Activated CD4-positive, CD25-positive, alpha-beta regulatory T cell treated with anti-CD3 and anti-CD28 coated beads, Interleukin-2, amount 50 U/mL, for 24 hours (primary cell): ENCODE results near the gene KANTR.
A peak's percentile ranks its signal among the peaks of the same experiment; 100 is the strongest.

Experiments
- ATAC-seq, 2 donors: fragments of 150-1000 bp; cut with Tn5 transposase; one replicate each; pipeline ENCODE4 v1.10.0; 2021; ENCODE audit warnings: mild to moderate bottlenecking in 1 of 2, moderate library complexity in 1 of 2

KANTR gene

DNA sequence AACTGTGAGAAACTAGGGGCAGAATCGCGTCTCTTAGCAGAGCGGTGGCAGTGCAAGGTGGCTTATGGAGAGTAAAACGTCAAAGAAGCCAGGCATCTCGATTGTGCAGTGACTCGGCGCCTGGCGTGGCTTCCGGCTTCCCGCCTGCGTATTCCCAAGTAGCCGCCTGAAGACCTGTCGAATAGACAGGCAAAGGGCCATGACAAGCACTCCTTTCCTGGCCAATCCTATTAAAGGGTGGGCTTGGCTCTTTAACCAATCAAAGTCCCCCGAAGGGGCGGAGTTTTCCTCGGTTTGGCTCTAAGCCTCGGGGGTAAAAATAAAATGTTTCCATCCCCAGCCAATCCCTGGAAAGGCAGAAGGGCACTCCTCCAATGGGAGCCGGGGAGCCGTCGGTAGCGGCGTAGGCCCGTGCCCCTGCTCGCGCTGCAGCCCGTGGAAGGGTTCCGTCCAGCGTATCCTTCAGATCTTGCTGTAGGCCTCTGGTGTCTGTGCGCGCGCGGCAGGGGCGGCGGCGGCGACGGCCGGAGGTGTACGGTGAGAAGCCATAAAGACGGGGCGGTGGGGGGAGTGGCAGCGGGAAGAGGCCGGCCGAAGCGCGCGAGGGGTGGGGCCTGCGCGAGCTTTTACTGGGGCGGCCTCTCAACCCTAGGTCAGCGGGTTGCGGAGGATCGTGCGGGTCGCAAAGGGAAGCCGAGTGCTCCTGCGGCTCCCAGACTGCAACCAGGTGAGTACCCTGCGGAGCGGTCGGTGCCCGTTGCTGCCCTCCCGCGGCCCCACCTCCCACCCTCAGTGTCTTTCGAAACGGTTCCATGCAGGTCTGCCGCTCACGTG lies at the start of gene KANTR:
TSS of gene KANTR (plus strand) at position 395 of the 834 bp plus-strand sequence. CDS start 30,131 bp downstream, outside the sequence.
- peak; percentile 82 to 85 for ATAC-seq

- no peak for ATAC-seq
These were observed 48.9 kb upstream of the KANTR start for GRCh38 chrX:53044995-53045394.

DNA sequence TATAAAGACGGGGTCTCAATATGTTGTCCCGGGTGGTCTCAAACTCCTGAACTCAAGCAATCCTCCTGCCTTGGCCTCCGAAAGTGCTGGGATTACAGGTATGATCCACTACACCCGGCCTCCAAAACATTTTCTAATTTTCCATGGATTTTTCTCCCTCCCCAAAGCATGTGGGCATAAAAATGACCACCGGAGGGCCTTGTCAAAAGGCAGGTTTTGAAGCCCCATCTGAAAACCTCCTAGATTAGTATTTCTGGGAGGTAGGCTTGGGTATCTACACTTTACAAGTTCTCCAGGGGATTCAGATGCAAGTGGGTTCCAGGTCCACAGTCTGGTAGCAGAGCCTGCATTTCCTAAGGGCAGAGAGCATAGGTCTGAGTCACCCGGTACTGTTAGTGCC lies 46.7 kb upstream of the KANTR start:
- ATAC-seq: no peak

DNA sequence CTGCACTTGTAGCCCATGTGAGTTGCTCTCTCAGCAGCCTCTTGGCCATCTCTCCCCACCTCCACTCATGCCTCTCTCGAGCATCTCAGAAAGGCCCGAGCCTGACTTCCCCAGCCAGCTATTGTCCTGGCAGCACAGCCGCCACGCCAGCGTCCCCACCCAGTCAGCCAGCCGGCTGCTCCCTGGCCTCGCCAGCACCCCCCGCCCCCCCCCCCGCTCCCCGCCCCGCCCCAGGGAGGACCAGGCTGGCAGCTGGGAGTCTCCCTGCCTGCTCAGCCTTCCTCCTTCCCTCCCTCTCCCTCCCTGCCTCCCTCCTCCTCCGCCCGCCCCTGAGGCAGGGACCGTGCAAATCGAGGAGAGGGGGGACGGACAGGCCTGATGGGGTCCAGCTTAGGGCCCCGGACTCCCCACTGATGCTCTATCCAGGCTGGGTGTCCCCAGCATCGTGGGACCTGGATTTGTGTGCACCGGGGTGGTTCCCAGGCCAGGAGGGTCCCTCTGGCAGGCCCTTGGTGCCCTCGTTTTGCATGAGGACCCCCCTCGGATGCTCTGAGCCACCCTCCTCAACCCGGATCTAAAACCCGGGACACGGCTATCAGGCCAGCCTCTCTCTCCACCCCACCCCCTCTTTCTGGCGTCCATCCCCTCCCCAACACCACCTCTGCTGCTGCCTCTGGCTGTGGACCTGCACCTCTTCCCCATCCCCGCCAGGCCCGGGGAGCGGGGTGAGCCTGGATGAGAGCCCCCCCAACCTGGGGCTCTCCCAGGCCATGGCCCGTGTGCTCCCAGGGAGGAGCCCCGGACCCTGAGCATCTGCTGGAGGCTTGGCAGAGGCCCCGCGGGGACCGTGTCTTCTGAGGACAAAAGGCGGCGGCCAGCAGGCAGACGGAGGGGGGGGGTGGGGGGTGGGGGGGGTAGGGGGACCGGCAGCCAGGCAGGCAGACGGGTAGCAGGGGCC lies 45.5 kb upstream of the KANTR start, which contains the start of gene GPR173:
TSS of gene GPR173 (plus strand) at position 621 of the 958 bp plus-strand sequence. CDS start 27,833 bp downstream, outside the sequence.
- no peak for ATAC-seq

GRCh38 chrX:53049127-53049517 lies 44.8 kb upstream of the KANTR start:
- no peak for ATAC-seq

GRCh38 chrX:53050841-53051240 lies 43.1 kb upstream of the KANTR start:
- no peak for ATAC-seq

- ATAC-seq: no peak
These were observed 38.6 kb upstream of the KANTR start for GRCh38 chrX:53055244-53055849.

- peak in 1 of 2 donors; percentile 13 for ATAC-seq
These were observed 37.6 kb upstream of the KANTR start for GRCh38 chrX:53056292-53056691.

DNA sequence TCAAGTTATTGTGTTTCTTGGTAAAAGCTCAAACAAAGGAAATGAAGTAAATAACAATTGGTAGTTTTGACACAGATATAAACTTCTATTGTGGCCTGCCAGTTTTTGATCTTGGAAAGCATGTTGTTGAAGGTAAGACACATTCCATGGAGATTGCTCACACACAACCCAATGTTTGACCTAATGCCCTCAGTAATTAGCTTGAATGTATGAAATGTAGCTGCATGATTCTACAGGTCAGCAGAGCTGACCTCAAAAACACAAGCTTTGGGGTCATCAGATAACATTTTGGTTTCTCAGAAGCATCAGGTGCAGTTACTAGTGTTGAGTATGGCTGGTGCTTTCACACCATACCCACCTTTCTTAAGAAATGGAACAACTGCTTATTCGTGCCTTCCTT lies 28.8 kb upstream of the KANTR start:
- ATAC-seq: no peak

- no peak for ATAC-seq
These were observed 22.9 kb upstream of the KANTR start for GRCh38 chrX:53071064-53071463.

GRCh38 chrX:53071604-53072417 lies 22.1 kb upstream of the KANTR start:
- ATAC-seq: peak; percentile 89 to 92

DNA sequence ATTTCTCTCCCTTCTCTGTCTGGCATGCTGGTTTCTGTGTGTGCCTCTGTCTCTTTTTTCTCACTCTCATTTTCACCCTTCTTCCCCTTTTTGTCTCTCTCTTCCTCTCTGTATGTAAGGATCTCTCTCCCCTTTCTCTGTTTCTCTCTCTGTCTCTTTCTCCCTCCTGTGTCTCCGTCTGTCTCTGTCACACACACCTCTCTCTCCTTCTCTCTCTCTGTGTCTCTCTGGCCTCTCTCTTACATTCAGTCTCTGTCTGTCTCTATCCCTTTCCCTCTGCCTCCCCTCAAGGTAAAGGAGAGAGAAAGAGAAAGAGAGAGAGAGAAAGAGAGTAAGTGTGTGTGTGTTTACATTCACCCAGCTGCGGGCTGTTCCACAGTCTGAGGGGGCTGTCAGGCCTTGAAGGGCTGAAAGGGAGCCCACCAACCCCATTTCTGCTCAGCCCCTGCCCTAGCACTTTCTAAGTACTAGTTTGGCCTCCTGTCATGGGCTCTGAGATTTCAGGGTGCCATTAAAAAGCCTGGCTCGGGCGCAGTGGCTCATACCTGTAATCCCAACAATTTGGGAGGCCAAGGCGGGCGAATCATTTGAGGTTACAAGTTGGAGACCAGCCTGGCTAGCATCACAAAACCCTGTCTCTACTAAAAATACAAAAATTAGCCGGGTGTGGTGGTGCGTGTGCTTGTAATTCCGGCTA lies 21.4 kb upstream of the KANTR start:
- ATAC-seq: no peak

GRCh38 chrX:53073115-53073586 lies 20.8 kb upstream of the KANTR start:
- ATAC-seq: no peak

- no peak for ATAC-seq
These were observed 18.9 kb upstream of the KANTR start for GRCh38 chrX:53075011-53075410.

- ATAC-seq: no peak
These were observed 17.3 kb upstream of the KANTR start for GRCh38 chrX:53076671-53077070.

- no peak for ATAC-seq
These were observed 16.4 kb upstream of the KANTR start for GRCh38 chrX:53077207-53078197.

- no peak for ATAC-seq
These were observed 15.0 kb upstream of the KANTR start for GRCh38 chrX:53078943-53079342.

GRCh38 chrX:53080628-53081580 lies 13.0 kb upstream of the KANTR start:
- ATAC-seq: no peak
